Posterior vena cava (tissue), 2 donors: ENCODE measurements around the gene GUK1. TPM values are rescaled to one million over a fixed set of nuclear protein-coding genes. Genes with fewer than 3 reads are reported as not detected.
A peak's percentile ranks its signal among the peaks of the same experiment; 100 is the strongest.
"Not testable (repeated sequence)": the region's sequence is repeated elsewhere in the genome, so short reads cannot be mapped to it uniquely, and the experiment has no call there.

Experiments
- DNase-seq: peaks from one replicate; pipeline ENCODE4 v3.0.0-alpha.2; 2020; ENCODE audit warnings: low spot score
- intact Hi-C, 2 donors: fragments of 100-400 bp; cut with DNase I; formaldehyde crosslinking; loops; one replicate each; pipeline versions ENCODE4 v1.14.1 to v1.14.2; 2022 to 2023
- total RNA-seq, 2 donors: library from RNA; stranded (reverse); fragmentation: NEBNext Ultra II Directional; extraction: Animal tissue kit (Norgen Biotek cat#: 25700); gene quantifications; one replicate each; pipeline ENCODE4 v1.2.1, GENCODE V29; 2021
- donor health status: DM: yes; HTN: yes; CAD: no.
- donor health status: DM: yes; HTN: yes; CAD: no.

GUK1 gene
- total RNA-seq, 2 donors from 2014 or later = 220 to 234 TPM

- intact Hi-C loops = no loop called here
- peak; percentile 84 for DNase-seq
Observed at GRCh38 chr1:228101994-228102790, 37.9 kb upstream of the GUK1 start.

- intact Hi-C loops = no loop called here
- peak; percentile 98 for DNase-seq
Observed at GRCh38 chr1:228102791-228103620, 37.1 kb upstream of the GUK1 start, which contains the start of gene C1orf35. C1orf35 (minus strand) TSS chr1:228103325; CDS start chr1:228103227, 98 bp downstream.

- intact Hi-C loops = no loop called here
- no peak for DNase-seq
Observed at GRCh38 chr1:228104526-228105269, 35.4 kb upstream of the GUK1 start.

GRCh38 chr1:228105270-228105995, 34.6 kb upstream of the GUK1 start:
- DNase-seq = peak; percentile 80
- intact Hi-C loops = no loop called here

- DNase-seq = peak; percentile 66
Observed at GRCh38 chr1:228105996-228106799, 33.9 kb upstream of the GUK1 start.

GRCh38 chr1:228106800-228107054, 33.4 kb upstream of the GUK1 start:
- intact Hi-C loops = no loop called here
- no peak for DNase-seq

More at GRCh38 chr1:228105996-228106799, 33.9 kb upstream of the GUK1 start:
- intact Hi-C loops = no loop called here

GRCh38 chr1:228107636-228108035, 32.4 kb upstream of the GUK1 start:
- intact Hi-C loops = no loop called here
- DNase-seq = no peak

- no peak for DNase-seq
- intact Hi-C loops = no loop called here
Observed at GRCh38 chr1:228108055-228108690, 31.9 kb upstream of the GUK1 start.

GRCh38 chr1:228108742-228109072, 31.4 kb upstream of the GUK1 start:
- DNase-seq = no peak
- intact Hi-C loops = no loop called here

GRCh38 chr1:228109073-228109961, 30.8 kb upstream of the GUK1 start, which contains the start of gene MRPL55:
MRPL55 (minus strand) TSS chr1:228109299; CDS start chr1:228108260, 1,039 bp downstream.
- peak; percentile 99 for DNase-seq
- intact Hi-C loops = no loop called here

GRCh38 chr1:228109962-228110488, 30.1 kb upstream of the GUK1 start:
- intact Hi-C loops = no loop called here
- no peak for DNase-seq

- intact Hi-C loops = no loop called here
- DNase-seq = no peak
Observed at GRCh38 chr1:228110556-228110955, 29.5 kb upstream of the GUK1 start.

- DNase-seq, intact Hi-C loops: not testable (repeated sequence)
Observed at GRCh38 chr1:228111315-228111714, 28.8 kb upstream of the GUK1 start.

- intact Hi-C loops = no loop called here
- DNase-seq = no peak
Observed at GRCh38 chr1:228112167-228112566, 27.9 kb upstream of the GUK1 start.

GRCh38 chr1:228112617-228113016, 27.5 kb upstream of the GUK1 start:
- no peak for DNase-seq
- intact Hi-C loops = no loop called here

- DNase-seq = no peak
- intact Hi-C loops = no loop called here
Observed at GRCh38 chr1:228114827-228115226, 25.3 kb upstream of the GUK1 start.

GRCh38 chr1:228117335-228117734, 22.7 kb upstream of the GUK1 start:
- DNase-seq = no peak
- intact Hi-C loops = no loop called here
